Transverse colon (tissue), 3 donors: Measurements from ENCODE around the gene LUZP2.

Source experiments
- CTCF ChIP-seq, 5 experiments: fragments of 200-600 bp in 3 of 5; fragments of 450-650 bp in 2 of 5; sonication (generic) in 3 of 5; IDR thresholded peaks; 1 replicate in 2 of 5; 2 replicates in 3 of 5; pipeline ENCODE4 v1.5.1; 2016 to 2017; ENCODE audit warnings: antibody characterized with exemption in 5 of 5, inconsistent platforms in 3 of 5, mild to moderate bottlenecking in 2 of 5, moderate library complexity in 1 of 5
- EP300 ChIP-seq: sonication (generic); formaldehyde crosslinking; IDR thresholded peaks from one replicate; pipeline ENCODE4 v1.6.1; 2017; ENCODE audit warnings: antibody characterized with exemption, low read depth
- POLR2A ChIP-seq: fragments of 450-650 bp; IDR thresholded peaks from one replicate; pipeline ENCODE4 v1.6.1; 2016; ENCODE audit warnings: antibody characterized with exemption, mild to moderate bottlenecking, moderate library complexity

- TF ChIP-seq EP300, result no peak
- TF ChIP-seq CTCF (IDR thresholded peaks at IDR 0.05), result no peak
- TF ChIP-seq POLR2A, result no peak
Observed at GRCh38 chr11:24457985-24458384, 38.9 kb upstream of the LUZP2 start.
